KOPT-K1 (cell line): Measurements from ENCODE around the gene PGAP3.
"Not testable (repeated sequence)": the region's sequence is repeated elsewhere in the genome, so short reads cannot be mapped to it uniquely, and the experiment has no call there.

Source experiments
- H3K27ac ChIP-seq: fragments of 200-600 bp; sonication (generic); 2 replicates; pipeline ENCODE4 v1.5.1; 2016; ENCODE audit warnings: antibody characterized with exemption, mild to moderate bottlenecking, low read depth, low read length; ENCODE audit not compliant: poor library complexity, severe bottlenecking
- H3K36me3 ChIP-seq: fragments of 200-600 bp; sonication (generic); 2 replicates; pipeline ENCODE4 v1.5.1; 2017; ENCODE audit warnings: antibody characterized with exemption, mild to moderate bottlenecking, low read length, moderate library complexity; ENCODE audit not compliant: insufficient read depth
- H3K9me3 ChIP-seq: fragments of 200-600 bp; sonication (generic); 2 replicates; pipeline ENCODE4 v1.5.1; 2017; ENCODE audit warnings: antibody characterized with exemption, low read length, mild to moderate bottlenecking; ENCODE audit not compliant: insufficient read depth, poor library complexity, severe bottlenecking

Gene PGAP3

GRCh38 chr17:39704821-39705551 lies 17.1 kb upstream of the PGAP3 start:
- Histone ChIP-seq H3K9me3 (no peaks in the 10 kb centered on the region), H3K36me3 (no peaks in the 10 kb centered on the region), H3K27ac (no peak overlapping the region)

GRCh38 chr17:39703913-39704312 lies 16.1 kb upstream of the PGAP3 start:
- Histone ChIP-seq H3K27ac (no peak overlapping the region), H3K9me3 (no peaks in the 10 kb centered on the region), H3K36me3 (no peaks in the 10 kb centered on the region)

DNA sequence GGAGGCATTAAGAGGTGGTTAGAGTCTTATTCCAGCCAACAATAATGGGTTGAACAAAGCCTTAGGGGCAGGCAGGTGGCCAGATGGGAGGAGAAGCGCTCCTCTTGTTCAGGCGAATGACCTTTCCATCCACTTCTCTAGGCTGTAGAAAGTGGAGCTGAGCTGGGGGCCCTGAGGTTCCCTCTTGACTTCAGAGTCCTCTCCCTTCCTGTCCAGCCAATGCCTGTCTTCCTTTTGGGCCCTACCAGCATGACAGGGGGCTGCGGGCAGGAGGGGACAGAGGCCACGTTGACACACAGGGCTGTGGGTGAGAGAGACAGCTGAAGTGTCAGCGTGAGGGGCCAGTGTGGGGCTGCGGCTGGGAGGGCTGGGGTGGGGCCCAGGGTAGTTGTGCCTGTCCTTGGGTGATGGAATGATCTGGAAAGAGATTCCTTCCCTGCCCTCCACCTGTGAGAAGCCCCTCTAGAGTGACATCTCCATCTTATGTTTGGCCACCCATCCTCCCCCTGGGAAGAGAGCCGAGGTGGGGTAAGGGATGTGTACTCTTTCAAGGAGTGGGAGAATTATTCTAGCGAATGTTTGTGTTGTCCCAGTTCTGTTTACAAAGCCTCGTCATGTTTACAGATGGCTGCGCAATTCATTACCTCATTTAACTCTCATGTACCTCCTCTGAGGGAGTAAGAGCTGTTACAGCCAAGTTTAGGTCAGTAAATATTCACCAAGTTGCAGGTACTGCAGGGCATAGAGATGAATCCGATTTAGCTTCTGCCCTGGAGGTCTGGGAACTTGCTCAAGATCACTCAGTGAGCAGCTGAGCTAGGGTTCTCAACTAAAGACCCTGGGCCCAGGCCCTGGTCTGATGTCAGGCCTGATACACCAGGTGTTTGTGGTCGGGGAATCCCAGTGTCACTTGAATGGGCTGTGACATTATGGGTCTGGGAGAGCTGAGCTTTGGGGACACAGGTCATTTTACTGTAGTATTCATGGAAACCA lies 15.3 kb upstream of the PGAP3 start:
- Histone ChIP-seq H3K9me3 (no peaks in the 10 kb centered on the region), H3K36me3 (no peaks in the 10 kb centered on the region), H3K27ac (no peak overlapping the region)

DNA sequence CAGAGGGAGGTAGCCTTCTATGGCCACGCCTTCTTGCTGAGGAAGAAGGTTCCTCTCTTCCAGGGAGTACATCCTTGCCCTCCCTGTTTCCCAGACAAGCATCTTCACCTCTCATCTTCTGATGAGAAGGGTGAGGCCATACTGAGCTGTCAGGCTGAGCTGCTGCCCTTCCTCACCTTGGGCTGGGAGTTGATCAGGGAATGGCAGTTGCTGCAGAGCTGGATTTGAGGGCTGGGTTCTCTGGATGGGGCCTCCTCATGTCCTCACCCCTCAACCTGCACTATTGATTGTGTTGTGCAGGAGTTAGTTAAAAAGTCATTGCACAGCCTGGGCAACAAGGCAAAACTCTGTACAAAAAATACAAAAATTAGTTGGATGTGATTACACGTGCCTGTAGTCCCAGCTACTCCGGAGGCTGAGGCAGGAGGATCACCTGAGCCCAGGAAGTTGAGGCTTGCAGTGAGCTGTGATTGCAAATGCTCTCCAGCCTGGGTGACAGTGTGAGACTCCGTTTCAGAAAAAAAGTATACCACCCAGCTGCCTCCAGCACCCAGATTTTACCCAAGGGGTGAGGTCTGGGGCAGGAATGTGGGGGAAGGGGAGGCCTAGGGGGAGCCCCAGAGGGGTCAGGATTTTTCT lies 14.0 kb upstream of the PGAP3 start:
- H3K9me3 ChIP-seq, result no peaks in the 10 kb centered on the region
- no peak overlapping the region for H3K27ac ChIP-seq
- no peaks in the 10 kb centered on the region for H3K36me3 ChIP-seq

GRCh38 chr17:39701012-39701783 lies 13.3 kb upstream of the PGAP3 start:
- Histone ChIP-seq H3K36me3 (no peaks in the 10 kb centered on the region), H3K27ac (no peak overlapping the region), H3K9me3 (no peaks in the 10 kb centered on the region)

DNA sequence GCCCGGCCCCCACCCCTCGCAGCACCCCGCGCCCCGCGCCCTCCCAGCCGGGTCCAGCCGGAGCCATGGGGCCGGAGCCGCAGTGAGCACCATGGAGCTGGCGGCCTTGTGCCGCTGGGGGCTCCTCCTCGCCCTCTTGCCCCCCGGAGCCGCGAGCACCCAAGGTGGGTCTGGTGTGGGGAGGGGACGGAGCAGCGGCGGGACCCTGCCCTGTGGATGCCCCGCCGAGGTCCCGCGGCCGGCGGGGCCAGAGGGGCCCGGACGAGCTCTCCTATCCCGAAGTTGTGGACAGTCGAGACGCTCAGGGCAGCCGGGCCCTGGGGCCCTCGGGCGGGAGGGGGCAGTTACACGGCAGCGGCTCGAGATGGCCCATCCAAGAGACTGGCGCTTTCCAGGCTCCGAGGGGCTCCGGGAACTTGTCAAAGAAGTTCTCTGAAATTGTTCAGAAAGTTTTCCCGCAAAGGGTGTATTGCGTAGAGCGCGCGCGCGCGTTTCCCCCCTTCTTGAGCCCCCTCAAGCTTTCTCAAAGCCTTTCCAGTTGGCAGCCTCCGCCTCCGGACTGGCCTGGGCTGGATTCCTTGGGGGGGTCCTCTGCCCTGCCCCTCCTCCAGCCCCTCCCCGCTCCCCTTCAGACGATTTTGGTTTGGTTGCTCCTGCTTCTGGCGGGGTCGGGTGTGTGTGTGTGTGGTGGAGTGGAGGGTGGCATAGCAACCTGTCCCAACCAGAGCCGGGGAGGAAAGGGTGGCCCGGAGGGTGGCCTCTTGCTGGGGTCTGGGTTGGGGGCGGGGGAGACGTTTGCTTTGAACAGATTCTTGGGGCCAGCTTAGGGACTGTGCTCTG lies 12.5 kb upstream of the PGAP3 start:
- Histone ChIP-seq H3K27ac (no peak overlapping the region), H3K36me3 (no peaks in the 10 kb centered on the region), H3K9me3 (no peaks in the 10 kb centered on the region)

DNA sequence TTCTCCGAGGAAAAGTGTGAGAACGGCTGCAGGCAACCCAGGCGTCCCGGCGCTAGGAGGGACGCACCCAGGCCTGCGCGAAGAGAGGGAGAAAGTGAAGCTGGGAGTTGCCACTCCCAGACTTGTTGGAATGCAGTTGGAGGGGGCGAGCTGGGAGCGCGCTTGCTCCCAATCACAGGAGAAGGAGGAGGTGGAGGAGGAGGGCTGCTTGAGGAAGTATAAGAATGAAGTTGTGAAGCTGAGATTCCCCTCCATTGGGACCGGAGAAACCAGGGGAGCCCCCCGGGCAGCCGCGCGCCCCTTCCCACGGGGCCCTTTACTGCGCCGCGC lies 11.9 kb upstream of the PGAP3 start, which contains the start of gene ERBB2:
Gene ERBB2 (plus strand): TSS at position 247 of the 330 bp plus-strand sequence. CDS start 175 bp downstream, outside the sequence.
- H3K36me3 ChIP-seq, result no peaks in the 10 kb centered on the region
- H3K27ac ChIP-seq, result no peak within 1 kb of the TSS
- no peaks in the 10 kb centered on the region for H3K9me3 ChIP-seq

DNA sequence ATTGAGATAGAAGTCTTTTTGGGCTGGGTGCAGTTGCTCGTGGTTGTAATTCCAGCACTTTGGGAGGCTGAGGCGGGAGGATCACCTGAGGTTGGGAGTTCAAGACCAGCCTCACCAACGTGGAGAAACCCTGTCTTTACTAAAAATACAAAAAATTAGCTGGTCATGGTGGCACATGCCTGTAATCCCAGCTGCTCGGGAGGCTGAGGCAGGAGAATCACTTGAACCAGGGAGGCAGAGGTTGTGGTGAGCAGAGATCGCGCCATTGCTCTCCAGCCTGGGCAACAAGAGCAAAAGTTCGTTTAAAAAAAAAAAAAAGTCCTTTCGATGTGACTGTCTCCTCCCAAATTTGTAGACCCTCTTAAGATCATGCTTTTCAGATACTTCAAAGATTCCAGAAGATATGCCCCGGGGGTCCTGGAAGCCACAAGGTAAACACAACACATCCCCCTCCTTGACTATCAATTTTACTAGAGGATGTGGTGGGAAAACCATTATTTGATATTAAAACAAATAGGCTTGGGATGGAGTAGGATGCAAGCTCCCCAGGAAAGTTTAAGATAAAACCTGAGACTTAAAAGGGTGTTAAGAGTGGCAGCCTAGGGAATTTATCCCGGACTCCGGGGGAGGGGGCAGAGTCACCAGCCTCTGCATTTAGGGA lies 11.4 kb upstream of the PGAP3 start:
- H3K27ac ChIP-seq, H3K36me3 ChIP-seq, H3K9me3 ChIP-seq: not testable (repeated sequence)

DNA sequence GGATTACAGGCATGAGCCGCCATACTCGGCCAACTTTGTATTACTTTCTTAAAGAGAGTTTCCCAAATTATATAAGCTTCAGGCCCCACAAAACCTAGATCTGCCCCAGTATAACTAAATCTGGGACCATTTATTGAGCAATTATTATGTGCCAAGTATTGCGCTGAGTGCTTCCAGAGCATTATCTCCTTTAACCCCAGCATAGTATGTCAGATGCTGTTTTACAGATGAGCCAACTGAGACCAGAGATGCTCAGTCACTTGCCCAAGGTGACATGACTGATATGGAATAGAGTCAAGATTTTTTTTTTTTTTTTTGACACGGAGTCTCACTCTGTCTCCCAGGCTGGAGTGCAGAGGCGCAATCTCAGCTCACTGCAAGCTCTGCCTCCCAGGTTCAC lies 10.1 kb upstream of the PGAP3 start:
- no peaks in the 10 kb centered on the region for H3K9me3 ChIP-seq

GRCh38 chr17:39696731-39697130 lies 8.9 kb upstream of the PGAP3 start:
- H3K36me3 ChIP-seq, result no peaks in the 10 kb centered on the region
- no peak overlapping the region for H3K27ac ChIP-seq
- H3K9me3 ChIP-seq, result no peaks in the 10 kb centered on the region

More for the DNA sequence above, 10.1 kb upstream of the PGAP3 start:
- Histone ChIP-seq H3K27ac (no peak overlapping the region), H3K36me3 (no peaks in the 10 kb centered on the region)

- H3K27ac ChIP-seq, result no peak overlapping the region
- H3K9me3 ChIP-seq, result no peaks in the 10 kb centered on the region
- H3K36me3 ChIP-seq, result no peaks in the 10 kb centered on the region
These were observed 7.2 kb upstream of the PGAP3 start for GRCh38 chr17:39695089-39695474.

DNA sequence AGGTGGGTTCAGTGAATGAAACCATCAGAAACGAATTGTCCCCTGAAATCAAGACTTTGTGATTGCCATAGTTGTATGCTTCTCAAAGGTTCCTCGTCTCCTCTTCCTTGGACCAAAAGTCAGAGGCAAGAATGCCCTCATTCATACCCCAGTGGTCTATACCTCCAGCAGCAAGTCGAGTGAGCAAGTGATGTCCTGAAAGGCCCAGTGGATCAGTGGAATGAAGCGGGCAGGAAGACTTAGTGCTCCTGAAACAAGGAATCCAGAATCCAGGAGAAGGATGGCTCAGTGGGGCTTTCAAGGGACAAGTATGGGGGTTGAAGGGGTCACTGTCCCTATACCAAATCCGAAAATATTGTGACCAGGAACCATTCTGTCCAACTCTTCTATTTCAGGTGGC lies 6.7 kb upstream of the PGAP3 start:
- Histone ChIP-seq H3K27ac (no peak overlapping the region), H3K36me3 (no peaks in the 10 kb centered on the region), H3K9me3 (no peaks in the 10 kb centered on the region)

DNA sequence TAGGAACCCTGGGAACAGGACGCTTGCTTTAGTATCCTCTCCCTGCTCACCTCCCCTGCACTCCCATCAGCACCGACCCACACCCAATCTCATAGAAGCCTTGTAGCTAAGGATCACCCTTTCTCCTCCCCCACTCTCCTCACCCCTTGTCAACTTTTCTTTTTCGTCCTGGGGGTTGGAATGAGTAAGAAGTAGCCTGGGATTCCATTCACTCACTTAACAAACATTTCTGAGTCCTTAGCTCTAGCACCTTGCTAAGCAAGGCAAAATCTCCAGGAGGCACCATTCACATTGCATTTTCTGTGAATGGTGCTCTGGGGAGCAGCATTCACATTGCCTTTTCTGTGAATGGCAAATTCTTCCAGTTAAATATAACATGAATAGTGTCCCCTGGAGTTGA lies 1.1 kb upstream of the PGAP3 start:
- Histone ChIP-seq H3K36me3 (no peaks in the 10 kb centered on the region), H3K27ac (peak overlapping the region; percentile 89), H3K9me3 (no peaks in the 10 kb centered on the region)

GRCh38 chr17:39688475-39688835 lies 598 bp upstream of the PGAP3 start:
- Histone ChIP-seq H3K9me3 (no peaks in the 10 kb centered on the region), H3K36me3 (no peaks in the 10 kb centered on the region), H3K27ac (peak overlapping the region; percentile 89)
